ENCODE results near the gene GOPC.

Gene GOPC

GRCh38 chr6:117512987-117513573 is 89.2 kb downstream of the GOPC start:
- no peak for DNase-seq

DNA sequence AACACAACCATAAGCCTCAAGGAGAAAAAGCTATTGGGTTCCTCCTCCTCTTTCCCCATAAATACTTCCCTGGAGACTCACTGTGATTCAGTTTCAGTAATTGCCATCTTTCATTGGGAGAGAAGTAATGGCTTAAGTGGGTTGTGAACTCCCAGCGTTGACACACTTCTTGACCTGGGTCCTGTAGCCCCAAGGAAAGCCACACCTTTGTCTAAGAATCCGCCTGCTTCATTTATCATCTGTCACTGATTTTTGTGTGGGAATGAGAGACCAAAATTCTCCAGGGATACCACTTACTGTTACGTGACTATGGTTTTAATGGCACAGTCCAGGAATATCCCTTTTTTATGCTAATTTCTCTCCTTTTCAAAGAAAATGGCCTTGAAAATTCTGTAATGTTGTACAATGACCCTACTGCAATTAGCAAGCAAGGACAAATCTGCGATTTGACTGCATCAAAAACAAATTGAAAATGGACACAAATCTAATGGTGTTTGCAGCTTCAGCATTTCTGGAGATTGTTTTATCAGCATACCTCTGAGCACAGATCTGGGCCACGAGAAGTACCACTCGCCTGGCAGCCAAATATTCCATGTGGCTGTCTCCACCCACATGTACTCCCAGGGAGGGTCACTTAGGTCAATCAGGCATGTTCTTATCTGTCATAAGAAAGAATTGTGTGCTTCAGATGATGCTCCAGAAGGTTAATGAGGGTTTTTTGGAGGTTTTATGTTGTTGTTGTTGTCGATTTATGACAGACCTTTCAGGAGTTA is 90.1 kb downstream of the GOPC start:
- DNase-seq = no peak

All from DMS53 (cell line).